ENCODE results near the gene OR10A2.

DNA sequence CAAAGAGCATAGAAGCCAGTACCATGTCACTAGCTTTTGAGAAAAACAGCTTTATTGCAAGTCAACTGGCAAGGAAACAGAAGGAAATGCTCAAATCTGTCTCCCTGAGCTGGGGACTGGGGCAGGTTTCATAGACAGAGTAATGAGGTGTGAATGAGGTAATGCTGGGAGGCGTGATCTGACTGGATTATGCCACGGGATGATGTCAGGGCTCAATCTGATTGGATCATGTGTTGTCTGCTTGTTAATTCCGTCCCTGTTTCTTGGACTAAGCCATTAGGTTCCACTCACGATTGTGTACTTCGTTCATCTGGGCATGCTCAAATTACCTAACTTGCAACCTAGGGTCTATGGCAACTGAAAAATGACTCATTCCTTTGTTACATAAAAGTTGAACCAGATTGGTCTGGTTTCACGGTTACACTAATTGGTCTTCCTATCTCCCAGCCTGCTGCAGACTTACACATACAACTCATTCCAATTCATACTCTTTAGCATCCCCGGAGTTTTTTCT, 37.6 kb upstream of the OR10A2 start:
- TF ChIP-seq EZH2 (IDR thresholded peaks at IDR 0.05; ENCODE audit: borderline replicate concordance, low read length): no peak
- TF ChIP-seq, protein P1, sequence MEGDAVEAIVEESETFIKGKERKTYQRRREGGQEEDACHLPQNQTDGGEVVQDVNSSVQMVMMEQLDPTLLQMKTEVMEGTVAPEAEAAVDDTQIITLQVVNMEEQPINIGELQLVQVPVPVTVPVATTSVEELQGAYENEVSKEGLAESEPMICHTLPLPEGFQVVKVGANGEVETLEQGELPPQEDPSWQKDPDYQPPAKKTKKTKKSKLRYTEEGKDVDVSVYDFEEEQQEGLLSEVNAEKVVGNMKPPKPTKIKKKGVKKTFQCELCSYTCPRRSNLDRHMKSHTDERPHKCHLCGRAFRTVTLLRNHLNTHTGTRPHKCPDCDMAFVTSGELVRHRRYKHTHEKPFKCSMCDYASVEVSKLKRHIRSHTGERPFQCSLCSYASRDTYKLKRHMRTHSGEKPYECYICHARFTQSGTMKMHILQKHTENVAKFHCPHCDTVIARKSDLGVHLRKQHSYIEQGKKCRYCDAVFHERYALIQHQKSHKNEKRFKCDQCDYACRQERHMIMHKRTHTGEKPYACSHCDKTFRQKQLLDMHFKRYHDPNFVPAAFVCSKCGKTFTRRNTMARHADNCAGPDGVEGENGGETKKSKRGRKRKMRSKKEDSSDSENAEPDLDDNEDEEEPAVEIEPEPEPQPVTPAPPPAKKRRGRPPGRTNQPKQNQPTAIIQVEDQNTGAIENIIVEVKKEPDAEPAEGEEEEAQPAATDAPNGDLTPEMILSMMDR (IDR thresholded peaks at IDR 0.05; ENCODE audit: low read length): no peak

Data from OCI-LY1 (cell line).